K562 (cell line): ENCODE measurements around the gene NME2. TPM values are rescaled to one million over a fixed set of nuclear protein-coding genes. Genes with fewer than 3 reads are reported as not detected.

Experiments
- ATF6 ChIP-seq: sonication (generic); formaldehyde crosslinking; IDR thresholded peaks from 2 replicates; pipeline ENCODE4 v1.4.0; 2020; ENCODE audit warnings: mild to moderate bottlenecking, missing genetic modification reagents
- CEBPB ChIP-seq: fragments of 450-650 bp; IDR thresholded peaks from 2 replicates; pipeline ENCODE4 v1.6.1; 2016; ENCODE audit warnings: missing genetic modification characterization, missing compliant biosample characterization
- CREB1 ChIP-seq, 2 experiments: sonication (generic) in 1 of 2; formaldehyde crosslinking in 1 of 2; IDR thresholded peaks; 2 replicates each; pipeline versions ENCODE4 v1.6.1 to v1.8.0; 2012 to 2022; ENCODE audit warnings: inconsistent platforms in 1 of 2, mild to moderate bottlenecking in 1 of 2, missing genetic modification reagents in 1 of 2, moderate library complexity in 1 of 2
- DPF2 ChIP-seq: fragments of 450-650 bp; IDR thresholded peaks from 2 replicates; pipeline ENCODE4 v1.6.1; 2016
- E2F8 ChIP-seq: fragments of 450-650 bp; IDR thresholded peaks from 2 replicates; pipeline ENCODE4 v1.7.1; 2018; ENCODE audit warnings: mild to moderate bottlenecking, low read depth; ENCODE audit not compliant: partially characterized antibody
- EP400 ChIP-seq: fragments of 450-650 bp; IDR thresholded peaks from 2 replicates; pipeline ENCODE4 v1.6.1; 2017; ENCODE audit warnings: antibody characterized with exemption, mild to moderate bottlenecking, moderate library complexity
- FOXP1 ChIP-seq: sonication (generic); formaldehyde crosslinking; IDR thresholded peaks from 2 replicates; pipeline ENCODE4 v1.8.0; 2022; ENCODE audit warnings: mild to moderate bottlenecking, missing genetic modification reagents
- GMEB1 ChIP-seq: fragments of 250-450 bp; sonication (Bioruptor Pico); IDR thresholded peaks from 2 replicates; pipeline ENCODE4 v1.4.0; 2020; ENCODE audit warnings: mild to moderate bottlenecking
- HNRNPLL ChIP-seq: fragments of 200-400 bp; formaldehyde crosslinking; IDR thresholded peaks from 2 replicates; pipeline ENCODE4 v1.6.1; 2017; ENCODE audit warnings: low read length, low read depth, mild to moderate bottlenecking; ENCODE audit not compliant: poor library complexity, severe bottlenecking
- MYC ChIP-seq, 2 experiments: fragments of 250-450 bp in 1 of 2; sonication (Bioruptor Pico) in 1 of 2; IDR thresholded peaks; 2 replicates each; pipeline versions ENCODE4 v1.5.1 to v1.6.1; 2012 to 2021; ENCODE audit warnings: low read depth in 2 of 2, borderline replicate concordance in 1 of 2, improper control_type of control experiment in 1 of 2, low read length in 1 of 2, mild to moderate bottlenecking in 1 of 2, moderate library complexity in 1 of 2
- PHF20 ChIP-seq: fragments of 450-650 bp; IDR thresholded peaks from 2 replicates; pipeline ENCODE4 v1.6.1; 2018; ENCODE audit not compliant: partially characterized antibody
- SREBF2 ChIP-seq: sonication (generic); formaldehyde crosslinking; IDR thresholded peaks from 2 replicates; pipeline ENCODE4 v1.4.0; 2020; ENCODE audit warnings: mild to moderate bottlenecking, missing genetic modification reagents
- THAP12 ChIP-seq: fragments of 250-450 bp; sonication (Bioruptor Pico); IDR thresholded peaks from 2 replicates; pipeline ENCODE4 v1.9.0; 2021; ENCODE audit warnings: mild to moderate bottlenecking, inconsistent platforms
- USF1 ChIP-seq: sonication (generic); formaldehyde crosslinking; IDR thresholded peaks from 2 replicates; pipeline ENCODE4 v1.9.0; 2022; ENCODE audit warnings: mild to moderate bottlenecking, missing genetic modification reagents
- ZNF384 ChIP-seq: IDR thresholded peaks from 2 replicates; pipeline ENCODE4 v1.6.1; 2012; ENCODE audit warnings: low read depth, low read length, improper control_type of control experiment
- ZNF75A ChIP-seq: fragments of 450-650 bp; formaldehyde crosslinking; IDR thresholded peaks from 2 replicates; pipeline ENCODE4 v1.4.0; 2020; ENCODE audit warnings: mild to moderate bottlenecking
- polyA plus RNA-seq, 8 experiments: library from polyadenylated mRNA; depleted of rRNA in 4 of 8; stranded (reverse) in 5 of 8; unstranded in 3 of 8; fragments of >200 nt; fragmentation: Nextera tagmentation in 2 of 8; fragmentation: Illumina TruSeq in 1 of 8; extraction: Ambion mirVana in 2 of 8; extraction: Trizol in 1 of 8; gene quantifications; 2 replicates each; pipeline versions ENCODE4 v1.2.1 to v1.2.3, GENCODE V29; 2011 to 2014; ENCODE audit warnings: inconsistent platforms in 1 of 8, missing spikeins in 1 of 8
- total RNA-seq, 7 experiments: library from RNA; depleted of rRNA in 6 of 7; stranded (reverse); fragments of >200 nt in 6 of 7; fragmentation: Illumina TruSeq in 2 of 7; extraction: Trizol in 2 of 7; gene quantifications; 2 replicates each; pipeline versions ENCODE4 v1.2.1 to v1.2.3, GENCODE V29; 2011 to 2021; ENCODE audit warnings: low replicate concordance in 1 of 7

Gene NME2
- total and polyA plus RNA-seq, 9 of the 15 experiments (the other 6 are each of a cell fraction or from before 2014, with no cell fraction given), result 684 to 1,202 (median 924) TPM

GRCh38 chr17:51121620-51122472 is 44.4 kb upstream of the NME2 start (continued):
- TF ChIP-seq FOXP1 (no peak), DPF2 (peak; percentile 78), CEBPB (tag) (peak; percentile 90), MYC (IDR thresholded peaks at IDR 0.05; ENCODE audit: low read depth, low read length) (peak; percentile 92), MYC (CRISPR knock-in tag; IDR thresholded peaks at IDR 0.05; ENCODE audit: borderline replicate concordance, low read depth) (no peak), GMEB1 (peak; percentile 38; the same call in 1 of the 2 replicates), EP400 (peak; percentile 88), THAP12 (peak; percentile 80; the same call in 1 of the 2 replicates), CREB1 (IDR thresholded peaks at IDR 0.05) (0 out of 2 replicates have a peak, but pooled peaks have one; percentile 32), CREB1 (CRISPR knock-in tag; IDR thresholded peaks at IDR 0.05) (peak; percentile 67; the same call in 1 of the 2 replicates), USF1 (CRISPR knock-in tag) (peak; percentile 100), ZNF384 (peak; percentile 24; the same call in 1 of the 2 replicates), ZNF75A (CRISPR knock-in tag) (no peak), SREBF2 (CRISPR knock-in tag) (no peak), HNRNPLL (peak; percentile 78), PHF20 (peak; percentile 29), ATF6 (CRISPR knock-in tag) (no peak), E2F8 (peak; percentile 53)
